H7 (cell line): Measurements from ENCODE around the gene RAB36. TPM values are rescaled to one million over a fixed set of nuclear protein-coding genes. Genes with fewer than 3 reads are reported as not detected.

Source experiments
- DNase-seq: peaks from one replicate; pipeline ENCODE4 v3.0.0; 2012
- H3K27me3 ChIP-seq: 2 replicates; pipeline ENCODE4 v1.6.0; 2011; ENCODE audit warnings: mild to moderate bottlenecking, low read length; ENCODE audit not compliant: control insufficient read depth, insufficient read depth
- H3K36me3 ChIP-seq: replicated peaks from 2 replicates; pipeline ENCODE4 v1.5.1; 2011; ENCODE audit warnings: low read length; ENCODE audit not compliant: control insufficient read depth, insufficient read depth
- H3K4me3 ChIP-seq: 2 replicates; pipeline ENCODE4 v1.5.1; 2011; ENCODE audit warnings: low read depth, mild to moderate bottlenecking, control low read depth, low read length, moderate library complexity; ENCODE audit not compliant: insufficient read depth
- total RNA-seq: library from RNA; depleted of rRNA; stranded (reverse); fragments of >200 nt; shearing (Covaris generic); gene quantifications from 2 replicates; pipeline ENCODE4 v1.2.3, GENCODE V29; 2014

Gene RAB36
- total RNA-seq, 1 experiment from 2014 or later: 1.7 TPM

GRCh38 chr22:23164091-23164490, 18.8 kb downstream of the RAB36 start:
- no peaks in the 10 kb centered on the region for H3K36me3 ChIP-seq

GRCh38 chr22:23166042-23166831, 21.0 kb downstream of the RAB36 start:
- no peaks in the 10 kb centered on the region for H3K36me3 ChIP-seq
- no peak for DNase-seq
- H3K4me3 ChIP-seq: no peak overlapping the region
- no peaks in the 10 kb centered on the region for H3K27me3 ChIP-seq

More at GRCh38 chr22:23164091-23164490, 18.8 kb downstream of the RAB36 start:
- no peak overlapping the region for H3K4me3 ChIP-seq
- DNase-seq: no peak
- no peaks in the 10 kb centered on the region for H3K27me3 ChIP-seq

GRCh38 chr22:23166841-23167616, 21.8 kb downstream of the RAB36 start:
- H3K27me3 ChIP-seq: no peaks in the 10 kb centered on the region
- DNase-seq: peak; percentile 66
- no peak overlapping the region for H3K4me3 ChIP-seq
- H3K36me3 ChIP-seq: no peaks in the 10 kb centered on the region

- H3K4me3 ChIP-seq: no peak overlapping the region
- no peaks in the 10 kb centered on the region for H3K27me3 ChIP-seq
- DNase-seq: no peak
- H3K36me3 ChIP-seq: no peaks in the 10 kb centered on the region
Measured at GRCh38 chr22:23168391-23169042, 23.2 kb downstream of the RAB36 start.

GRCh38 chr22:23169043-23169406, 23.7 kb downstream of the RAB36 start:
- Histone ChIP-seq H3K36me3 (no peaks in the 10 kb centered on the region), H3K4me3 (no peak overlapping the region), H3K27me3 (no peaks in the 10 kb centered on the region)
- DNase-seq: no peak

GRCh38 chr22:23175817-23176644, 30.8 kb downstream of the RAB36 start:
- no peak for DNase-seq
- H3K36me3 ChIP-seq: peaks cover 1% of the 10 kb centered on the region; the same call in 1 of the 2 replicates

GRCh38 chr22:23176645-23177027, 31.4 kb downstream of the RAB36 start:
- no peak overlapping the region for H3K4me3 ChIP-seq
- no peak for DNase-seq
- H3K36me3 ChIP-seq: peaks cover 1% of the 10 kb centered on the region; the same call in 1 of the 2 replicates
- peaks cover 6% of the 10 kb centered on the region for H3K27me3 ChIP-seq

More at GRCh38 chr22:23175817-23176644, 30.8 kb downstream of the RAB36 start:
- Histone ChIP-seq H3K4me3 (no peak overlapping the region), H3K27me3 (peaks cover 2% of the 10 kb centered on the region; the same call in 1 of the 2 replicates)

- no peak for DNase-seq
- Histone ChIP-seq H3K27me3 (peaks cover 10% of the 10 kb centered on the region), H3K36me3 (peaks cover 1% of the 10 kb centered on the region; the same call in 1 of the 2 replicates), H3K4me3 (no peak overlapping the region)
Measured at GRCh38 chr22:23177197-23177596, 31.9 kb downstream of the RAB36 start.

GRCh38 chr22:23178512-23179254, 33.4 kb downstream of the RAB36 start:
- Histone ChIP-seq H3K4me3 (no peak overlapping the region), H3K36me3 (peaks cover 1% of the 10 kb centered on the region; the same call in 1 of the 2 replicates)
- peak; percentile 94 for DNase-seq

GRCh38 chr22:23179381-23180299, 34.4 kb downstream of the RAB36 start:
- Histone ChIP-seq H3K4me3 (peak overlapping the region; percentile 90), H3K27me3 (peaks cover 10% of the 10 kb centered on the region), H3K36me3 (peaks cover 1% of the 10 kb centered on the region; the same call in 1 of the 2 replicates)
- peak; percentile 50 for DNase-seq

More at GRCh38 chr22:23178512-23179254, 33.4 kb downstream of the RAB36 start:
- peaks cover 10% of the 10 kb centered on the region for H3K27me3 ChIP-seq

- Histone ChIP-seq H3K36me3 (peaks cover 1% of the 10 kb centered on the region; the same call in 1 of the 2 replicates), H3K4me3 (peak within 1 kb of the TSS; percentile 90), H3K27me3 (peaks cover 10% of the 10 kb centered on the region)
- peak; percentile 95 for DNase-seq
Measured at GRCh38 chr22:23180301-23180892, 35.1 kb downstream of the RAB36 start, which contains the start of gene BCR. Gene BCR (plus strand): TSS chr22:23180509. CDS start chr22:23180961, 452 bp downstream.
